ENCODE measurements around the gene IGSF21. TPM values are rescaled to one million over a fixed set of nuclear protein-coding genes. Genes with fewer than 3 reads are reported as not detected.

Gene IGSF21
- total and polyA plus RNA-seq, 4 donors = 0.31 to 1.5 (median 0.88) TPM

- 64% methylated on average over 4 of the region's 4 CpGs for WGBS
- peaks cover 0 to 8% (median 1%) of the 10 kb centered on the region in 4 donors for H3K9me3 ChIP-seq (ENCODE audit: control insufficient read depth in 4 of 4, low read length in 3 of 4)
- TF ChIP-seq RAD21 (IDR thresholded peaks at IDR 0.05) (no peak), ZBTB33 (IDR thresholded peaks at IDR 0.05) (no peak), TAF1 (conservative IDR thresholded peaks at IDR 0.05) (no peak), REST (IDR thresholded peaks at IDR 0.05) (no peak), MAX (IDR thresholded peaks at IDR 0.05) (no peak), HNF4G (IDR thresholded peaks at IDR 0.05) (no peak), RXRA (IDR thresholded peaks at IDR 0.05) (no peak), SP1 (IDR thresholded peaks at IDR 0.05) (no peak), HNF4A (conservative IDR thresholded peaks at IDR 0.05) (no peak), YY1 (IDR thresholded peaks at IDR 0.05) (no peak), GABPA (IDR thresholded peaks at IDR 0.05 in 1 of 2, conservative IDR thresholded peaks at IDR 0.05 in 1 of 2) (no peak), ATF3 (IDR thresholded peaks at IDR 0.05) (no peak), FOXA1 (IDR thresholded peaks at IDR 0.05) (no peak), FOXA2 (IDR thresholded peaks at IDR 0.05) (no peak), EGR1 (IDR thresholded peaks at IDR 0.05; ENCODE audit: low read depth in 2 of 2) (no peak), CTCF (IDR thresholded peaks at IDR 0.05; ENCODE audit: low read depth, low read length, missing input control) (no peak)
- H3K36me3 ChIP-seq (ENCODE audit: control insufficient read depth in 4 of 4, insufficient read depth in 3 of 4, low read depth in 1 of 4, low read length in 3 of 4) = no peaks in the 10 kb centered on the region
- no peak for DNase-seq (ENCODE audit: low spot score)
- H3K27me3 ChIP-seq (ENCODE audit: control insufficient read depth in 4 of 4, insufficient read depth in 4 of 4, low read length in 3 of 4) = peaks cover 0 to 2% (median 0%) of the 10 kb centered on the region in 4 donors
- H3K4me3 ChIP-seq (ENCODE audit: low read depth in 1 of 3, low read length in 3 of 3) = no peak overlapping the region
- no peaks in the 10 kb centered on the region for H3K4me1 ChIP-seq (ENCODE audit: control insufficient read depth in 4 of 4, insufficient read depth in 4 of 4, low read length in 3 of 4)
- no peak overlapping the region for H3K27ac ChIP-seq (ENCODE audit: low read depth in 1 of 2, low read length in 2 of 2)
- no peak overlapping the region for H3K9ac ChIP-seq (ENCODE audit: low read depth in 1 of 2, low read length in 2 of 2)
These were observed 145.5 kb downstream of the IGSF21 start for GRCh38 chr1:18253093-18253492.

All from liver (tissue), 9 donors.